Activated gamma-delta T cell (primary cell): Measurements from ENCODE around the gene LDLRAD1.
"Not testable (repeated sequence)": the region's sequence is repeated elsewhere in the genome, so short reads cannot be mapped to it uniquely, and the experiment has no call there.

ENCODE experiments used
- DNase-seq: peaks from one replicate; lab custom pipeline; 2025; lab: John Stamatoyannopoulos, UW

The LDLRAD1 gene

DNA sequence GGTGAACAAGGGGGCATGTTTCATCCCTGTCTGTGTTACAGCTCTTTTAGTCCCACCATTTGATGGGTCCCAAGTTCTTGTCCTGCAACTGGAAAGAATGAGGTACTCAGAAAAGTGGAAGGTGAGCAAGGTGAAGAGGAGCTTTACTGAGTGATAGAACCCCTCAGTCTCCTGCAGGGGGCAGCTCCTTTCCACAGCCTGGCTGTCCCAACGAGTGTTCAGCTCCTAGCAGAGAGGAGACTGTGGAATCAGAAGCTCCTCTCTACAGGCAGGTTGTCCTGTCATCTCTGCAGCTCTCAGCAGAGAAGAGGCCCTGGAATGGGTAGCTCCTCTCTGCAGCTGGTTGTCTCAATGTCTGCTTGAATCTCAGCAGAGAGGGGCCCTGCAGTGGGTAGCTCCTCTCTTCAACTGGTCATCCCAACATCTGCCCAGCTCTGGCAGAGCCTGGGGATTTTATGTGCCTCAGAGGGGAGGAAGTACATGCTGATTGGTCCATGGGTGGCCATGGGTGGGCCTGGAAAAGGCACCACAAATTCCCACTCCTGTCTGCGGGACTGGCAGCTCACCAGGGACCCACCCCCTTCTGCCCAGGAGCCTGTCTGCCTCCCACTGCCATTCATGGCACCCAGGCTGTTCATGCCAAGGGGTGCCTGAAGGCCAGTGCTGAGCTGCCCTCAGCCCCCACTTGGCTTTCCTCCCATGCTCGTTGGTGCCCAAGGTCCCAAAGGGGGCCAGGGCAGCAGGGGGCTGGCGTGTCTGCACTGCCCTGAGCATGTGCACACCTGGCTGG is 25.7 kb downstream of the LDLRAD1 start:
- DNase-seq: no peak

DNA sequence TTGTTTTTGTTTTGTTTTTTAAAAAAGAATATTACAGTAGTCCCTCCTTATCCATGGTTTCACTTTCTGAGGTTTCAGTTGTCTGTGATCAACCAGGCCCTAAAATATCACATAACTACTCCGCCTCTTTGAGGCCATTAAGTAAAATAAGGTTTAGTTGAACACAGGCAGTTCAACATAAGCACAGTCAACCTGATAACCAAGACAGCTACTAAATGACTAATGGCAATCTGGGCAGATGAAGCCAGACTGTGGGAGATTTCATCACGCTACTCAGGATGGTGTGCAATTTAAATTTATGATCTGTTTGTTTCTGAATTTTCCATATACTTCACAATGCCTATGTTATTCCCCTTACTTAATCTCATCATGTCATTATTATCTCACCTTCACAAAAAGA is 30.1 kb downstream of the LDLRAD1 start:
- DNase-seq: no peak

DNA sequence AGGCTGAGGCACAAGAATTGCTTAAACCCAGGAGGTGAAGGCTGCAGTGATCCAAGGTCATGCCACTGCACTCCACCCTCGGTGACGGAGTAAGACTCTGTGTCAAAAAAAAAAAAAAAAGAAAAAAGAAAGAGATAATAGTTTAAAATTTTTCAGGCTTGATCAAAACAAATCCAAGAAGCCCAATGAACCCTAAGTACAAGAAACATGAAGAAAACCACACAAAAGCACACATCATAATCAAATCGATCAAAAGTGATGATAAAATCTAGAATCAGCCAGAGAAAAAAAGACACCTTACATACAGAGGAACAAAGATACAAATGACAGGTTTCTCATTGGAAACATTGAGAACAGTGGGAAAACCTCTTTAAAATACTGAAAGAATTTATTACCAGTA is 31.5 kb downstream of the LDLRAD1 start:
- DNase-seq: no peak

DNA sequence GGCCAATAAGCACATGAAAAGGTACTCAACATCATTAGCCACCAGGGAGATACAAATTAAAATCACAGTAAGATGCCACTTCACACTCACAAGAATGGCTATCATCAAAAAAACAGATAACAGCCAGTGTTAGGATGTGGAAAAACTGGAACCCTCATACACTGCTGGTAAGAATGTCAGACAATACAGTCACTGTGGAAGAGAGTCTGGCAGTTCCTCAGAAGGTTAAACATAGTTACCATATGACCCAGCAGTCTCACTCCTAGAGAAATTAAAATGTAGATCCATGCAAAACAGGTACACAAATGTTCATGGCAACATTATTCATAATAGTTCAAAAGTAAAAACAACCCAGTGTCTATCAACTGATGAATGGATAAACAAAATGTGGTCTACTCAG is 33.3 kb downstream of the LDLRAD1 start:
- DNase-seq: no peak

DNA sequence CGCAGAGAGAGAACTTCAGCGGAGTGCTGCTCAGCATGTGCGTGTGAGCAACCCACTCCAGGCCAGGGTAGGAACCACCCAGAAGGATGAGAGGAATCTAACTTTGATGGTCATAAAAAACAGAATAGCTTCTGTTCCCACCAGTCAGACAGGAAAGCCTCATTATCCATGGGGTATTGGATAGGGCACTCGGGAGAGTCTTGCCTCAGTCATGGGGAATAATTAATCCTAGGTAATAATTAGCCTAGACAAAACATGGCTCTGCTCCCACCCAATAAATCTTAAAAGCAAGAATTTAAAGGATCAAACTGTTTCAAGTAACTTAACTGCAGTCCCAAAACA is 35.3 kb downstream of the LDLRAD1 start:
- no peak for DNase-seq

DNA sequence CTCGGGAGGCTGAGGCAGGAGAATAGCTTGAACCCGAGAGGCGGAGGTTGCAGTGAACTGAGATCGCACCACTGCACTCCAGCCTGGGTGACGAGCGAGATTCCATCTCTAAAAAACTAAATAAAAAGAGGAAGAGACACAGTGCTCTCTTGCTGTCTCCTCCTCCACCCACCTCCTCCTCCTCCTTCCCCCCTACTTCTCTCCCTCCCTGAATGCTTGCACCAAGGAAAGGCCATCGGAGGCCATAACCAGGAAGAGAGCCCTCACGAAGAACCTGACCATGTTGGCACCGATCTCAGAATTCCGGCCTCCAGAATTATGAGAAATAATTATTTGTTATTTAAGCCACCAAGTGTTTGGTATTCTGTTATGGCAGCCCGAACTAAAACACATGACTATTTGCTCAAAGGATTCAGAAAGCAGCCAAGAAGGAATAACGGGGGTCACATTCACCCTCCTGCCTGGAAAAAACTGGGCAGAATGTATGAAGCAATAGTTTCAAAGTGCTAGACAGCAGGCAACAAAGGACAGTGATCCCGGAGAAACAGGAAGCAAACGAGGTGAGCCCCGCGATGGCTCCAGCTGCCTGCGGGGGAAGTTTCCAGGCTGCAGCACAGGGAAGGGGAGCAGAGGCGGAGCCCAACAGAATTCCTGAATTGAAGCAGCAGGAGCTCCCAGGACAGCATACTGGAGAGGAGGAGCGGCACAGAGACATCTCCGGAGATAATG is 35.8 kb downstream of the LDLRAD1 start:
- DNase-seq: no peak

DNA sequence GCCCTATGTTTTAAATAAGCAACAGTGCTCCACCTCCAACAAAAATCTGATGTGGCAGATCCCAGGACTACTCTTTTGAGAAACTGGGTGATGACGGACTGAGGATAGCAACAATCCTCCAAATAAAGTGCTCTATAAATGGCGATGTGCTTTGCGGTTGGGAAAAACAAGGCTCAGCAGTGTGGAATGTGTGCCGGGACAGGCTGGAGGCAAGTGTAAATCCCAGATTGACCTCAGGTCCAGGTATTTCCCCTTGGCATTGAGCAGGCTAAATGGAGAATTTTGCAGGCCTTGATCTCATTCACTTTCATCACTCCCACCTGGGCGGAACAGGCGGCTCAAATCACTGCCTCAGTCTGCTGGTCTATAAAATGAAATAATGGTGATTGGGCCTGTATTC is 36.8 kb downstream of the LDLRAD1 start:
- no peak for DNase-seq

DNA sequence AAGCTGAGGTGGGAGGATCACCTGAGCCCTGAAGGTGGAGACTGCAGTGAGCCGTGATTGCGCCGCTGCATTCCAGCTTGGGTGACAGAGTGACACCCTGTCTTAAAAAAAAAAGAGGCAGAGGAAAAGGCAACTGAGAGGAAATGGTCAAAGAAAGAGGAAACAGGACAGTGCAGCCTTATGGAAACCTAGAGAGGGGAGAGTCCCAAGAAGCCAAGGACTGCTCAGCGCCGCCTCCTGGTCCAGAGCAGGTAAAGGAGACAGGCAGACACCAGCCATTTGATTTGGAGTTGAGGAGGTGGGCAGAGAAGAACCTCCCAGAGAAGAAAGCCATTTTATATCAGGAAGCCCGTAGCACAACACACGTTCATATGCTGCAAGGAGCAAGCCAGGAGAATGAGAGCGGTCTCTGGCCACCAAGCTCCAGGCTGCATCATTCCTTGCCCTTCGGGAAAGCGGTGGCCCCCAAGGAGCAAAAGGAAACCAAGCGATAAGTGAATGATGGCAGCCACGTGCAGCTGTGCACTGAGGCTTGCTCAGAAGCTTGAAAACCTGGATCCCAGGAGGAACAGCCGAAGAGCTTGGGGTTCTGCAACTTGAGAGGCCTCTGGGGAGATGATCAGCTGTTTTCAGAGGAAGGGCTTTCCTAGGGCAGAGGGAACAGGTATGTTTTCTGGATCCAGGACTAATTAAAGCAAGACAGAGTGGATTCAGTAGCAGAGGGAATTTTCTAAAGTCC is 38.1 kb downstream of the LDLRAD1 start:
- DNase-seq: no peak

DNA sequence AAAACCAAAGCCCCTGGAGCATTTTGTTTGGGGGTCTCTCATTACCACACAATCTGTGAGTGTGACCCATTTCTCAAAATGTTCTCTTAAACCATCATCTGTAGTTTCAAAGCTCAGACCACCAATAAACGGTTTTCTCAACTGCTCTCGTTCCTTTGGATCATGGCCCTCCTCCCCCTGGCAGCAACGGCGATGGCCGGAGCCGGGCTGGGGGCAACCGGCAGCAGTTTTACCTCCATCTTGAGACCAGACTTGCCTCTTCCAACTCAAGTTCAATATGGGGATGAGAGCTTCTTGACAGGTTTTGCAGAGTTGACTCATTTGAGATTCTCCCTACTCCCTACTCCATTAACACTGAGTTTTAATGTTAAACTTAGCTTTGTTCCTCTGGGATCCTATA is 42.1 kb downstream of the LDLRAD1 start:
- DNase-seq: no peak

DNA sequence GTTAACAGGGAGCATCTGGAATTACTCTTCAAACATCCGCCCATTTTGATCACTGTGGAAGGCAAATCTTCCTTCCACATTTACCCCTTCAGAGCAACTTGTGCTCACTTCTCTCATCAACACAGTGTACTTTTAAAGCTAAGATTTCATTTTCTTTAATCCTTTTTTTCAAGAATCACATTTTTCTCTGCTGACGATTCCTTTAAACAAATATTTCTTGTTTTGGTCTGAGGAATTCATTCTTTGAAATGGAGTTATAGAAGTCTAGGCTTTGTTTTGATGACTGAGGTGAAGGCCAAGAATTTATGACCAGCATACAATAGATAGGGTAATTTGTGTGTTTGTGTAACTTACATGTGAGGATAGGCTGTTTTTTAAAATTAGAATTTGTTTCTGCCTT is 46.3 kb downstream of the LDLRAD1 start:
- DNase-seq: no peak

DNA sequence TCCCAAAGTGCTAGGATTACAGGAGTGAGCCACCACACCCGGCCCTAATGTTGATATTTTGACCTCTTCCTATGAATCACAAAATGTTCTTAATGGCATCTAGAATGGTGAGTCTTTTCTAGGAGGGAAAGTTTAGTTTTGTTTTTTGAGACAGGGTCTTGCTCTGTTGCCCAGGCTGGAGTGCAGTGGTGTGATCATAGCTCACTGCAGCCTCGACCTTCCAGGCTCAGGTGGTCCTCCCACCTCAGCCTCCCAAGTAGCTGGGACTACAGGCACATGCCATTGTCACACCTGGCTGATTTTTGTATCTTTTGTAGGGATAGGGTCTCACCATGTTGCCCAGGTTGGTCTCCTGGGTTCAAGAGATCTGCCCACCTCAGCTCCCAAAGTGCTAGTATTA is 48.7 kb downstream of the LDLRAD1 start:
- DNase-seq: not testable (repeated sequence)

DNA sequence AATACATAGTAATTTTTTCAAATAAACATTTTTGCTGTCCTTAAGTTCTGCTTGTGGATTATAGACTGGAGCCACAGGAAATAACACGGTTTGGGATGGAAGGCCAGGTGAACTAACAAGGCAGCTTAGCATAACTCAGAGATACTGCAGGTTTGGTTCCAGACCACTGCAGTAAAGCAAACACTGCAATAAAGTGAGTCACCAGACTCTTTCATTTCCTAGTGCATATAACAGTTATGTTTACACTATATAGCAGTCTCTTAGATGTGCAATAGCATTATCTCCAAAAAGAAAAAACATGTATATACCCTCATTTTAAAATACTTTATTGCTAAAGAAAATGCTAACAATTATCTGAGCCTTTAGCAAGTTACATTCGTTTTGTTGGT is 49.9 kb downstream of the LDLRAD1 start:
- DNase-seq: no peak

DNA sequence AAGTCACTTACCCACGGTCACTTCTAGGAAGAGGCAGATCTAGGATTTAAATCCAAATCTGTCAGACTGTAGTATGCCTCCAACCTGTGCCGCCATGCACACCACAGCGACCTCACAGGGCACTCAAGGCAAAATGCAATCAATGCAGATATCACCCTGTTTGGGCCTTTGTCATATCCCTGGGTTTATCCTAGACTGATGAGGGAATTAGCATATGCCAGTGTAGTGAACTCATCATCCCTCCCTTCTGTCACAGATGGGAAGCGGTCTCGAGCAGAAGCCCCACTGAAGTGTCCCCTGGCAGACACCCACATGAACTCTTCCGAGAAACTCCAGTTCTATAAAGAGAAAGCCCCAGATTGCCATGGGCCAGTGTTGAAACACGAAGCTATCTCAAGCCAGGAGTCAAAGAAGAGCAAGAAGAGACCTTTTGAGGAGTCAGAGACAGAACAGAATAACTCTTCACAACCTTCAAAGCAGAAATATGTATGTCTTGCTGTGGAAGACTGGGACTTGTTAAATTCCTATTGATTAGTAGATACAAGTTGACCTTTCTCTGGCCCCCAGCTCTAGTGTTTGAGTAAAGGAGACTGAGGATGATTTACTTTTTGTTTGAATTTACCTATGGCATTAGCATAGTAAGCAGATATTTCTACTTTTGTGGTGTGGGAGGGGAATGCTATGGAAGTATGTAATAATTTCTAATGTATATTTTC is 50.4 kb downstream of the LDLRAD1 start:
- DNase-seq: no peak

DNA sequence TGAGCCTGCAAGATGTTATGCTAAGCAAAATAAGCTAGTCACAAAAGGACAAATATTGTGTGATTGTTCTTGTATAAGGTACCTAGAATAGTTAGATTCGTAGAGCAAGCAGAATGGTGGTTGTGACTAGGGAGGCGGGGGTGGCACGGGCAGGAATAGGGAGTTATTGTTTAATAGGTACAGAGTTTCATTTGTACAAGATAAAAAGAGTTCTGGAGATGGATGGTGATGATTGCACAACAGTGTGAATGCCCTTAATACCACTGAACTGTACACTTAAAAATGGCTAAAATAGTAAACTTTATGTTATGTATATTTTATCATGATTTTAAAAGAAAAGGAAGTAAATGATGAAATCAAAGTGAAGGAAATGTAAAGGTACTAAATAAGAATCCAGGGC is 51.2 kb downstream of the LDLRAD1 start:
- DNase-seq: no peak

DNA sequence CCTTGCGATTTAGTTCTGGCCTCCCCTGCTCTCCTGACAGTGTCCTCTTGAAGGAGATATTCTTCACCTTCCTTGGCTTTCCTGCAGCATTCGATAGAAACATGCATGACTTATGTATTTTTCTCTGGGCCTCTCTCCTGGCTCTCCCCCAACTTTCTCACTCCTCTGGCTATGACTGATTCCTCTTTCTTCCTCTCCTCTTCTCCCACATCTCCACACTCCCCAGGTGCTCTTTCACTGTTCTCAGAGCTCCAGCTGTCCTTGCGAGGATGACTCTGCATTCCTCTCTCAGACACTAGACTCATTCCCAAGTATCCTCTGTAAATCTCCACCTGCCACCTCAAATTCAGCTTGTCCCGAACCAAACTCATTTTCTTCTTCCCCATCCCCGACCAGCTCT is 53.9 kb downstream of the LDLRAD1 start:
- DNase-seq: no peak

DNA sequence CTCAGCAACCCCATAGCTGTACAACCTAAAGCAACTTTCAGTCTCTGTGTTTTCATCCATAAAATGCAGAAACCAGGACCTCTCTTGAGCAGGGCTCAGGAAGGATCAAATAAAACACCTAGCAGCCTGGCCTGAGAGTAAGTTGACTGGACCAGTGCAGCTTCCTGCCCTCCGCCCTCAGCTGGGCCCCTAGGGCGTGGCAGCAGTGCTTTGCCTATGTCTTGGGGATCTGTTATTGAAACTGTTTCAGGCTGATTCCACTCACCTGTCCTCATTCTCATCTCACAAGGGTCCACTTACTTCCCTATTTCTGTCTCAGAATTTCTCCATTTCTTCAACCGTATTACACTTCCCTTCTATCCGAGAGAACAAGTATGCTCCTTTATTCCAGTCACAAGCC is 54.5 kb downstream of the LDLRAD1 start:
- DNase-seq: no peak

DNA sequence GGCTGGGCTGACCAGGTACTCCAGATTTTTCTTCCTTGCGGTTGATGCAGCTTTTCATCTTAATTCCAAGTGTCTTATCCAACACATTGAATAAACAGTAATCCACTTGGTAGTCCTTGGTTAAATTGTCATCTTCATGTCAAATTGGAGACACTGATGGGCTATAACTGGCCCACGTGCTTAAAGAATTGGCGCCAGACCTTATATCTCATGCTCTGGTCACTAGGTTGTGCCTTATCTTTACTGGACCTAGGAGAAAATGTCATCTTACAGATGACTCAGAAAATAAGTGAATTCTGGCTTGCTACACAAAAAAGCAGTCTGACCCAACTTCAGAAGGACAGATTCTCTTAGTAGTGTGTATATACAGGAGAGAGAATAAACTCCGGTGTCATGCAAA is 55.6 kb downstream of the LDLRAD1 start:
- DNase-seq: no peak

DNA sequence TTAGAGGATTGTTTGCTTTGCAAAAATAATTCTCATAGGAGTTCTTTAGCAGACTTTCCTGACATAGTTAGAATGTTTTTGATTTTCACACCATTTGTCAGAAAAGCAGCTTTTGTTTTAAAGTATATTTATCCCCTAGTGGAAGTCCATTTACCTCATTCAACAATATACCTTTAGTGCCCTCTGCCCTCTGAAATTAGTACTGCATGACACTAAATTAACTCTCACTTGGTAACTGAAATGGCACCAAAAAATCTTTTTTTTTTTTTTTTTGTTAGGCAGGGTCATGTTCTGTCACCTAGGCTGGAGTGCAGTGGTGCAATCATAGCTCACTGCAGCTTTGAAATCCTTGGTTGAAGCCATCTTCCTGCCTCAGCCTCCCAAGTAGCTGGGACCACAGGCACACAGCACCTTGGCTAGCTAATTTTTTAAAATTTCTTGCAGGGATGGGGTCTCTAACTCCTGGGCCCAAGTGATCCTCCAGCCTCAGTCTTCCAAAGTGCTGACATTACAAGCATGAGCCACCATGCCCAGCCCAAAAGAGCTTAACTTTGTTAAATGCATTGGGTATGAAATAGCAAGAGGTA is 58.2 kb downstream of the LDLRAD1 start:
- DNase-seq: no peak
